Omental fat pad (tissue), 4 donors: ENCODE data around the gene HAUS1. TPM values are rescaled to one million over a fixed set of nuclear protein-coding genes. Genes with fewer than 3 reads are reported as not detected.

Experiments
- ATAC-seq: fragments of 150-250 bp; one replicate; pipeline ENCODE4 v1.9.1; 2016; ENCODE audit warnings: mild to moderate bottlenecking, moderate library complexity; ENCODE audit not compliant: low FRiP score
- DNase-seq: peaks from one replicate; pipeline ENCODE4 v3.0.0-alpha.2; 2019; ENCODE audit warnings: low spot score
- total RNA-seq, 4 donors: library from RNA; depleted of rRNA; stranded (reverse); fragments of >200 nt; gene quantifications; one replicate each; pipeline ENCODE4 v1.1.0, GENCODE V29; 2016
- TF ChIP-seq, protein P1 (sequence below), 3 donors: fragments of 450-650 bp; IDR thresholded peaks; one replicate each; pipeline ENCODE4 v1.5.1; 2016 to 2017; ENCODE audit warnings: antibody characterized with exemption in 3 of 3, mild to moderate bottlenecking in 3 of 3, moderate library complexity in 2 of 3

HAUS1 gene
- total RNA-seq, 4 donors from 2014 or later = 23.4 to 28.5 (median 27.3) TPM

DNA sequence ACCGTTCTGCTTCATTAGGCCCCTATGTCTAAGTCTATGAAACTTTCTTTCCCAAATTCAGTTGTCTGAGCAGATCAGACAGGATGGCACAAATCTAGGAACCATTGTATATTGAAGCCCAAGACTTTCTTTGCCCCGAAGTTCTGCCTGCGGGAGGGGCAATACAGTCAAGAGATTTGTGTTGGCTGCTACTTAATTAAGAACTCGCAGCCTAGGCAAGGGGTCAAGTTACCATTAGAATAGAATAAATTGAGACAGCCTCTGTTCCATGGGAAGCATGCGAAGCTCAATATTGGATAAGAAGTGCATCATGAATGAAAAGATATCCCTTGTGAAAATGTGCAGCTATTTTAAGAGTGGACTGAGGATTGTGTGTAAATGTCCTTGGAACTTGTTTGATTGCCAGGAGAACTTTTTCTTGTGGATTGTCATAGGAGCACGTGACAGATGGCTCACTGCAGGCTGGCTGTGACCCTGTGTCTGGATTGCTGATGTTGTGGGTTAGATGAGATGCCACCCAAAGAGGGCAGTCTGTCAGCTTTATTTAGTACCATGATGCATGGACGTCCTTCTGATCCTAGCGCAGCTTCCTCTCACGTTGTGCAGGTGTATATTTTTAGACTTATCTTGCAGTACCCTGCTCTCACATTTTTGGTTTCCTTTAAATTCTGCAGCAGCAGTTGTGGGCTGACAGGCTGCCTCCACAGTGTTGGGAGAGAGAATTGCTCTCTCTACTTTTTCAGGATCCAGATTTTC, 30.9 kb downstream of the HAUS1 start:
- TF ChIP-seq, protein P1, sequence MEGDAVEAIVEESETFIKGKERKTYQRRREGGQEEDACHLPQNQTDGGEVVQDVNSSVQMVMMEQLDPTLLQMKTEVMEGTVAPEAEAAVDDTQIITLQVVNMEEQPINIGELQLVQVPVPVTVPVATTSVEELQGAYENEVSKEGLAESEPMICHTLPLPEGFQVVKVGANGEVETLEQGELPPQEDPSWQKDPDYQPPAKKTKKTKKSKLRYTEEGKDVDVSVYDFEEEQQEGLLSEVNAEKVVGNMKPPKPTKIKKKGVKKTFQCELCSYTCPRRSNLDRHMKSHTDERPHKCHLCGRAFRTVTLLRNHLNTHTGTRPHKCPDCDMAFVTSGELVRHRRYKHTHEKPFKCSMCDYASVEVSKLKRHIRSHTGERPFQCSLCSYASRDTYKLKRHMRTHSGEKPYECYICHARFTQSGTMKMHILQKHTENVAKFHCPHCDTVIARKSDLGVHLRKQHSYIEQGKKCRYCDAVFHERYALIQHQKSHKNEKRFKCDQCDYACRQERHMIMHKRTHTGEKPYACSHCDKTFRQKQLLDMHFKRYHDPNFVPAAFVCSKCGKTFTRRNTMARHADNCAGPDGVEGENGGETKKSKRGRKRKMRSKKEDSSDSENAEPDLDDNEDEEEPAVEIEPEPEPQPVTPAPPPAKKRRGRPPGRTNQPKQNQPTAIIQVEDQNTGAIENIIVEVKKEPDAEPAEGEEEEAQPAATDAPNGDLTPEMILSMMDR (IDR thresholded peaks at IDR 0.05) = no peak
- ATAC-seq (no peak), DNase-seq (no peak)

DNA sequence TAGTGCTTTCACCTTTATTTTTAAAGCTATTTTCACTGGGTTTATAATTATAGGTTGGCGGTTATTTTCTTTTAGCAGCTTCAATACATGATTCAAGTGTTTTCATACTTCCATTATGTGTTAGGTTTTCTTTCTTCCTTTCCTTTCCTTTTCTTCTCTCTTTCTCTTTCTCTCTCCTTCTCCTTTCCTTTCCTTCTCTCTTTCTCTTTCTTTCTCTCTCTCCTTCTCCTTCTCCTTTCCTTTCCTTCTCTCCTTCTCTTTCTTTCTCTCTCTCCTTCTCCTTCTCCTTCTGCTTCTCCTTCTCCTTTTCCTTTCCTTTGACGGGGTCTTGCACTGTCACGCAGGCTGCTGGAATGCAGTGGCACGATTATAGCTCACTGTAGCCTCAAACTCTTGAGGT, 36.0 kb downstream of the HAUS1 start:
- no peak for ATAC-seq
- TF ChIP-seq, protein P1 (IDR thresholded peaks at IDR 0.05) = no peak

DNA sequence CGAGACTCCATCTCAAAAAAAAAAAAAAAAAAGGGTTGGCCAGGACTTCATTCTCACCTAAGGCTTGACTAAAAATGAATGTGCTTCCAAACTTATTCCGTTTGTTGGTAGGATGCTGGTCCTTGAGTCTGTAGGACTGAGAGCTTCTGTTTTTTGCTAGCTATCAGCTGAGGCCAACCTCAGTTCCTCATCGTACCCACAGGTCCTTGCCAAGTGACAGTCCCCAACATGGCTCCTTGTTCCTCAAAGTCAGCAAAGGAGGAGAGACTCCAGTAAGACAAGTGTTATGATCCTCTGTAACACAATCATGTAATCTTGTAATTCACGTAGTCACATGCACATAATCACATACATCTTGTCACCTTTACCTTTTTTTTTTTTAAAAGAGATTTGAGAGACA, 37.0 kb downstream of the HAUS1 start:
- DNase-seq (no peak), ATAC-seq (no peak)
- TF ChIP-seq, protein P1 (IDR thresholded peaks at IDR 0.05) = no peak

More for the DNA sequence above, 36.0 kb downstream of the HAUS1 start:
- DNase-seq = no peak

DNA sequence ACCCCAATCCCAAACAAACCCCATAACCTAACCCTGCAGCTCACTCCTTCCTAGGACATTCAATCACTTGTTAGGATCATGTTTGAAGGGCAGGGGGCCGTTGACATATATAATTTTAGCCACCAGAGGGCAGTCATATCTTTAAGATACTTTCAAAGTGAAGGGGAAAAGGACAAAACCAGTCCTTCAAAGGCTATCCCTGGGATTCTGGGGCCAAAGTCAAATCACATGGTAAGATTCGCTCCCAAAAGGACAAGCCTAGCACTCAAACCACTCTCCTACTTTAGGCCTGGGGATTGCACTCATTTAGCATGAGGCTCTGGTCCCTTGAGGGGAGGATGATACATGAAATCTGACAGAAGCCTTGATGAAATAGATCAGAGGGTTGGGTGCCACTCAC, 44.6 kb downstream of the HAUS1 start:
- ATAC-seq (no peak), DNase-seq (no peak)
- TF ChIP-seq, protein P1 (IDR thresholded peaks at IDR 0.05) = no peak

DNA sequence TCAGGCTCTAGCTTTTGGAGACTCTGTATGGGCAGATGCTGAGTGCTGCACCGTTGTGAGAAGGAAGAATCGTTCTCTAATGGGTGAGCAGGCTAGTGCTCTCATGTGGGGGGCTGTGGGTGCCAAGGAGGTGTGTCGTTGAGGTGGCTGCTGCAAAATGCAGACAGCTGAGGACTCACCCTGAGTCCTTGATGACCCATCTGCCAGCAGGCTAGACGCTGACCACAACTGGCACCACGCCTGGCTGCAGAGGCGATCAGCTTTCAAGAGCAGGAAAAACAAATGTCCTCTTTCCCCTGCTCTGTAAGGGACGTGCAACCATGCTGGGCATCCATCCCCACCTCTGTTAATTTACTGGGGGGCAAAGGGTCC, 48.2 kb downstream of the HAUS1 start:
- TF ChIP-seq, protein P1 (IDR thresholded peaks at IDR 0.05) = no peak
- ATAC-seq (no peak), DNase-seq (no peak)

DNA sequence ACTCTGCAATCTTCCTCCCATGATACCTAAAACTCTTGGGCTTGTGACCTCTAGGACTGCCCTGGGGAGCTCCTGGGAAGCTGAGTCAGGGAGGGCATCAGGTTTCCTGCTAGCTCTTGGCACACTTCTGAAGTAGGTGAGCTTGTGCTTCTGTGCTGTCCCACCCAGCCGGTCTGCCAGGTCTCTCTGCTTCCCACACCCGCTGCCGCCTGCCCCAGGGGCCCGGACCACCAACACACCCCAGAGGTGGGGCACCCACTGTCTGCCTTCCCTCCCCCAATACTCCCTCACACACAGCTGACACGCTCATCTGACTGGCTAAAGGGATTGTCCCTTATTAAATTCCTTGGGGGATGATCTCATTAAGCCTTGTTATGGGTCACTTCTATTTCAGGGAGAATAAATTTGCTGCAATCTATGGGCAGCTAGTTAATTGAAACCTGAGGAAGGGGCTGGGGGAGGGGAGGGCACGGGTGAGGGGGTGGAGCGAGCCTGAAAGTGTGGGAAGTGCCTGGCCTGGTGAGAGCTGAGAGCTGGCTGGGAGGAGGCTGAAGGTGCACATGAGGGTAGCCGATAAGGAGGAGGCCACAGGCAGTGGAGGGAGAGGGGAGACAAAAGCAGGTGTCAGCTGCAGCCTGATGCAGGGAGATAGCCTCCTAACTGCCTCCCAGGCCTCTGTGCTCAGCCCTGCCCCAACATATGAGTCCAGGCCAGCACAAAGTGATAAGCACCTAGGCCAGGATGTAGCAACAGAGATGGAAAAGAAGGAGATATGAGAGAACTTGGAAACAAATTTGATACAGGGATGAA, 48.8 kb downstream of the HAUS1 start:
- TF ChIP-seq, protein P1 (IDR thresholded peaks at IDR 0.05) = no peak
- DNase-seq = no peak
- no peak for ATAC-seq
